Measurements from ENCODE around the gene PPP1R13B.

Gene PPP1R13B

DNA sequence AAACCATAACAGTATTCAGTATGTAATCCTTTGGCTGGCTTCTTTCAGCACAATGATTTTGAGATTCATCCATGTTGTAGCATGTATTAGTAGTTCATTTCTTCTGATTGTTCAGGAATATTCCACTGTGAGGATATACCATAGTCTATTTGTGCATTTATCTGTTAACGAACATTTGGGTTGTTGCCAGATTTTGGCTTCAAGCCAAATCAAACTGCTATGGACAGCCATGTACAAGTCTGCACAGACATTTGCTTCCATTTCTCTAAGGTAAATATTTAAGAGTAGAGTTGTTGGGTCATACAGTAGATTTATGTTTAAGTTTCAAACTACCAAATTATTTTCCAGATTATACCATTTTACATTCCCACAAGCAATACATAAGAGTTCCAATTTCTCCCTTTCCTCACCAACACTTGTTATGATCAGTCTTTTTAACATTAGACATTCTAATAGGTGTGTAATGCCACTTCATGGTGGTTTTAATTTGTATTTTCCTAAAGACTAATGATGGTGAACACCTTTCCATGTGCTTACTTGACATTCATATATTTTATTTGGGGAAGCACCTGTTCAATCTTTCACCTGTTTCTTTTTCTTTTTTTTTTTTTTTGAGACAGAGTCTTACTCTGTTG is 75.2 kb downstream of the PPP1R13B start:
- no peak for FAIRE-seq

DNA sequence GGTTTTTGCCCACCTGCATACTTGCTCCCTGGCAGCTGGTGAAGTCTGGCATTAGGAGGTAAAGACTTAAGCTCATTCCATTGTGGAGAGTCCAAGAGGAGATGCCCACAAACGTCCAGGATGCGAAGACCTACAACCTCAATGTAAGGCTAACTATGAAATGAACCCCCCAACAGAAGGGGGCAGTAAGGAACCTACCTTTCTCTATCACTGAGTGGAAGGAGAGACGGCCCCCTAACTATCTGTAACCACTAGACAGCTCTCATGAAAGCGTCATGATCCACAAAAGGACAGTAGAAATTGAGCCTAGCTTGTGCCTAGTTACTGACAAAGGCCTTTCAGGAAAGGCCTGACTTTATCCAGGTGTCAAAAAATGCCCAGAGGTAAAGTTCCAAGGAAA is 76.5 kb downstream of the PPP1R13B start:
- no peak for FAIRE-seq

DNA sequence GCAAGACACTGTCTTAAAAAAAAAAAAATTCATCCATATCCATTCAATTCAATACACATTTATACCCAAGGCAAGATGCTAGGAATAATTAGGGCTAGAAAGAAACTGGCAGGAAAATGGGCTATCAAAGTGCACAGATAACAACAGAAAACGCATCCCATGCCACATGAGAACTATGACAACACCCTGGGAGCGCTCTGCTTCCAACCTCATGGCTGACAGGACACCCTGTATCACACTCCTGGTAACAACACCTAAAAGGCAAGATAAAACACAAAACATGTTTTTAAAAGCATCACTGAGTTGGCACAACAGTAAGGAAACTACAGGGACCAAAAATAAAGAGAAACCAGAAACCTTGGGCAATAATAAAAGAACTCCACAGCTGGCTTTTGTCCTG is 76.9 kb downstream of the PPP1R13B start:
- no peak for FAIRE-seq

DNA sequence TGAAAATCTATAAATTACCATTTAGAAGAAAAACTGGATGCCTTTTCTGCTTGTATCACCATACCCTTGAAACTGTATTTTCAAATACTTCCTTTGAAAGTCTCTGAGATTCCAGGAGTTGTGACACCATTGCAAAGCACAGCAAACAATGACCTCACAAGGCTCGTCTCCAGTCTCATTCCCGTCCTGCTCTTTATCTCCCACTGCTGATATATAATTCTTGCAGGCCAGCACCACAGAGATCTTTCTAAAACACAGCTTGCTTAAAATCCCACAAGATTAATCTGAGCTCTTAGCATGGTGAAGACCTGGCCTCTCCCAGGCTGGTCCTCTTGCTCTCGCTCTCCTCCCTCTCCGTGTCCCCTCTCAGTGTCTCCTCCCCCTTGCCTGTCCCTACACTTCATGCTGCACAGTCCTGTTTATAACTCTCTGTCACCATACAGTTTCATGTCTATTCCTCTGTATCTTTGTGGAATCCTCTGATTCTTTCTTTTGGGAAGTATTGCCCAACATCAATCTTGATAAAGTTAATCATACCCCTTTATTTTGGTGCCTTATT is 80.0 kb downstream of the PPP1R13B start:
- no peak for FAIRE-seq

DNA sequence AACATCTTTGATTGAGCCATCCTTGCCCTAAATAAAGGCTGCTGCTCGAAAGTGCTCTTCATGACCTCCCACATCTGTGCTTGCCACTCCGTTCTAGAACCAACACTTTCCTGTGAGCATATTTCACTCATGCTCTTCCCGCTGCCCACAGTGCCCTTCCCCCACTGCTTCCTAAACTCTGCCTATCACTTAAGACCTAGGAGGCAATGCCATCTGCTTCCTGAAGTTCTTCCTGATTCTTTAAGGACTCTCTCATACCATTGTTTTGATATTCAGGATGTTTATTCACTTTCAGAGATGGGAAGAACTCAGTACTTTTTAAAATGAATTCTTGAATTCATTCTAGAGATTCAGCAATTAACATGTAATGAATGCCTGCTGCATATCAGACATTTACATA is 81.8 kb downstream of the PPP1R13B start:
- no peak for FAIRE-seq

DNA sequence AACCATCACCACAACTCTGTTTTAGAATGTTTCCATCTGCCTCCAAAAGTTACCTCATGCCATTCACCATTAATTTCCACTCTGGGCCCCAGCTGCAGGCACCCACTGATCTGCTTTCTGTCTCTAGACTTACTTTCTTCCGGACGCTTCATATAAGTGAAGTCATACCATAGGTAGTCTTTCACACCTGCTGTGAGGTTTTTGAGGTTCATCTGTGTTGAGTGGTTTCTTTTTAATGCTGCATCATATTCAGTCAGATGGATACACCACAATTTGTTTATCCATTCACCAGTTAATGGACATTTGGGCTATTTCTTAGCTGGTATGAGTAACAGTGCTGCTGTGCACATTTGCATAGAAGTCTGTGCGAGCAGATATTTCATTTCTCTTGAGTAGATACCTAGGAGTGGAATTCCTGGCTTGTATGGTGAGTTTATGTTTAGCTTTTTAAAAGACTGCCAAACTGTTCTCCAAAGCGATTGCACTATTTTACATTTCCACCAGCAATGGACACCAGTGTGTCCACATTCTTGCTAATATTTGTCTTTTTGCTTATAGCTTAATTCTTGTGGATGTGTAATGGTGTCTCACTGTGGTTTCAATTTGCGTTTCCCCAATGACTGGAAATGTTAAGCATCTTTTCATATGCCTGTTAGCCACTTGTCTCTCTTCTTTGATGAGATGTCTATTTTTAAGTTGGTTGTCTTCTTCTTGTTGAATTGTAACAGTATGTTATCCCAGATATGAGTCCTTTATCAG is 83.5 kb downstream of the PPP1R13B start:
- FAIRE-seq: no peak

DNA sequence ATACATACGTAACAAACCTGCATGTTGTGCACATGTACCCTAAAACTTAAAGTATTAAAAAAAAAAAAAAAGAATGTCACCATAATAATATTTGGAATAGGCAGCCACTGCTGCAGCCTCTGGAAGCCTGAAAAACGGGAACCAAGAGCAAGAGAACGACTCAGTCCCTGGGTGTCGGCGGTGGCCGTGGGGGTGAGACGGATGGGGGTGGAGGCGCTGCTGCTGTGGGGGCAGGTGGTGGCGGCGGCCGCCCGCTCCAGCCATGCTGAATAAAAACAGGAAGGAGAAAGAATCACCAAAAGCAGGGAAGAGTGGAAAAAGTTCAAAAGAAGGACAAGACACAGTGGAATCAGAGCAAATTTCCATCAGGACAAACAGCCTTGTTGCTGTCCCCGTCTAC is 84.8 kb downstream of the PPP1R13B start:
- no peak for FAIRE-seq

DNA sequence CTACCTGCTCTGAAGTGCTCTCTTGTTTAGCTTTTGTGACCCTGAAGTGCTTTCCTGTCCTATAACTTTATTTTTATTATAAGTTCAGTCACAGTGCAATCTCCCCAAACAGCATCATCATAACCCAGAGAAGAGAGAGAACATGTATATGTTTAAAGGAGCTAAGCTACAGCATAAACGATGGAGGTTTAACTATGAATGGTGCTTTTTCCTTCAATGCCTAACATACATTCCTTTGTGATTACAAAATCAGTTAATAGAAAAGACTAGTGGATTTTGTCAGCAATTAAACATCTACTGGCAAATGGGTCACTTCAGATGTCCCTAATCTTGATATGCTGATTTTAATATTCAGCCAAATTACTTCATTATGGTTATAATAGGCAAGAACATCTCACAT is 85.3 kb downstream of the PPP1R13B start:
- no peak for FAIRE-seq

DNA sequence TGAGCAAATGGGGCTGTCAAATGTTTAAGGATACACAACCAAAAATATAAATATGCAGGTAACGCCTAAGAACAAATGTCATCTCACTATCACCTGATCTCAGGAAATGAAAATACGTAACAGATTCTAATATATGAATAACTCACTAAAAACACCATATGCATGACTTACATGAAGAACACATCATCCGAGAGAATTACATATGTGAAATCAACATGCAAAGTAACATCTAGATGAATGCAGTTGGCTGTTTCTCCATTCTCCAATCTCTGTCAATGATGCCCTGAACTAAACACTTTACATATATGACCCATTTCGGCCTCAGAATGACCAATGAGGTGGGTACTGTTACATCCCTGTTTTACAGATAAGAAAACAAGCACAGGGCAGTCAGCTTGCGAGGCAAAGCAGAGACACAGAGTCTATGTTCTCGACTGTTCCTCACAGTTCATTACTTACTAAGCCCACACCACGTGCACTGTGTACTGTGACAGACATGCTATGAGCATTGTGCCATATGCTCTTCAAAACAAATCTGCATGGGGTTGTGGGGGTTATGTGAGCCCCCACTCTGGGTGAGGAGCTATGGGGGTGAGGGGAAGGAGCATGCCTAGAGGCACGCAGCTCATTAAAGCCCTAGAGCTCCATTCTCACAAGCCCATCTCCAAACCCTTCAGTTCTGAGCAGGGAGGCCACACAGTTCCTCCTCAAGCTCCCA is 89.2 kb downstream of the PPP1R13B start:
- FAIRE-seq: no peak

DNA sequence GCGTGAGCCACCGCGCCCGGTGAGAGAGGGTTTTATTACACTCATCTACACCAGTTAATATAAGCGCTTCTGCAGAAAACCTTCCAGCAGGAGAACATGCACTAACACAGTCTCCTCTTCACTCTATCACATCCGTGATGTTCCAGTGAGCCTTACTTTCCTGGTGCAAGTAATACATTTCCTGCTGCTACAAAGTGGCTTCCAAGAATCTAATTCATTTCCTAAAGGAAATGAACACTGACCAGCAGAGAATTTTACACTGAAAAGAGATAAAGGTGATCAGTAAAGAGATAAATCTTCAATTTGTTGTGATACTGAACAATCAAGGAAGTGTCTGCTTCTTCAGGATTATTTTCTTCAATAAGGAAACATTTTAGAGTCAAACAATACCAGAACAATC is 92.3 kb downstream of the PPP1R13B start:
- FAIRE-seq: no peak

DNA sequence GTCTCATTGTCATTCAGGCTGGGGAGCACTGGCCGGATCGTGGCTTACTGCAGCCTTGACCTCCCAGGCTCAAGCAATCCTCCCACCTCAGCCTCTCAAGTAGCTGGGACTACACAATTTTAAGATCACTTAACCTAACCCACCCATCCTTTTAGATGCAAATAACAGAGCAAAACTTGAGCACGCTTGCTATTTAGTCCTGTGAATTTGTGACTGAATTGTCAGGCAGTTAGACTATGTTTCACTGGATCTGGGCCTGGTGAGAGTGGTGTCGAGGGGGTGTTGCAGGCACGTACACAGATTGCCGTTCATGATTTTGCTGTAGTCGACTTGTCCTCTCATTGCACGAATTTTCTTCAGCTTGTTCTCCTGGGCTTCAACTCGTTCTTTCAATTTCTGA is 93.6 kb downstream of the PPP1R13B start:
- FAIRE-seq: no peak

DNA sequence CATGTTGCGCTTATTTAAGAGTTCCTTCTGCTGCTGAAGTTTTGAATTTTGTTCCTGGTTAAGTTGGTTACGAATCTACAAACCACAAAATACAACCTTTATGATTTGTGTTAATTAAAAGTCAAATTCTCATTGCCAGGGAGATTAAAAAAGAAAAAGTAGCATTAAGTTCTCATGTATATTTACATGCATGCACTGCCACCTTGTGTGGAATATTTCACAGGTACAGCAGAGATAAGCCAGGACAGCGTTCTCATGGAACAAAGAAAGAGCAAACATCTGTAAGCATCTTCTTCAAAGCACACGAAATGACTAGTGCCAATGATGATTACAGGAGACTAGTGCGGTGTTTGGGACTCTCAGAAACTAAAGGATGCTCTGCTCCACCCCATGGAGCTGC is 97.5 kb downstream of the PPP1R13B start:
- no peak for FAIRE-seq

DNA sequence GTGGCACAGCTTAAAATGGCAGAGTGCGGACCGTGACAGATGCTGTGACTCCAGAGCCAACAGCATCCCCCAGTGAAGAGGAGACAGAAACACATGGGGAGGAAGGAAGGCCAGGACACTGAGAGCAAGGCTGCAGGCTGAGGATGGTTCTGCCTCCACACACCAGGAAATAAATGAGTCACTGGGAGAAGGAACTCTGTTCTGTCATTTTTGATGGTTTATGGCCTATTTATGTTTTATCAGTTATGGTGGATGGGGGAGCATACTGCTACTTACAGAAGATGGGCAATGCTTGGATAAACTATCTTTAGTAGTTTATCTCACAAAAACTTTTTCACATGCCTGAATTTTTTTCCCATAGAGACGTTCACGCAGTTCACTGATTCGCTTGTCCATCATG is 97.9 kb downstream of the PPP1R13B start:
- FAIRE-seq: no peak

DNA sequence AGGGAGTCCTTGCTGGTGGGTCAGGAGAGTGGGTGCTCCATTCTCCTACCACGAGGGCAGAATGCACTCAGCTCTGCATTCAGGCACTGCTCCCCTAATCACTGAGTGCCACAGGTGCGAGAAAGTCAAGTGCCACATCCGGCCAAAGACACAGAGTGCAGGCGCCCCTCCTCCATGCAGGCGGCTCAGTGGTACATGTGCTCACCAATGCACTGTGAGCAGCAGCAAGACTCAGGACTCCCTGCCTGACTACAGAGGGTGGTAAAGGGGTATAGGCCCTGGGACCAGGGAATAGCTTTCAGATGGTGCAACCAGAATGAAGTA is 98.9 kb downstream of the PPP1R13B start:
- FAIRE-seq: no peak

DNA sequence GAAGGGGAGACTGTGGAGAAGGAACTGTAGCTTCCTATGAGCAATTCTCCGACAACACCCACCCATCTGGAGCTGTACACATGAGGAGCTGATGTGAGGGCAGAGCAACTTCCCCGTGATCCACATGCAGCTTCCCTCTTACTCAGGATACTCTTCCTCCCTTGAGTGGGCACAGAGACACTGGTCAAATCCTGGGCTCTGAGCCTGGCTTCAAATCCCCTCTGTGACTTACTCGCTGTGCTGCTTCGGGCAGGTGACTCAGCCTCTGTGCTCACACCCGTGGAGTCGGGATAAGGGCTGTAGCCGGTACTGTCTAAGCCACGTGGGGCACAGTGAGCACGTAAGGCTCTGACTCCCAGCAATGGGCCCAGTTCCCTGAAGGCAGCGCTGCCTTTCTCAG is 100.7 kb downstream of the PPP1R13B start:
- FAIRE-seq: no peak

DNA sequence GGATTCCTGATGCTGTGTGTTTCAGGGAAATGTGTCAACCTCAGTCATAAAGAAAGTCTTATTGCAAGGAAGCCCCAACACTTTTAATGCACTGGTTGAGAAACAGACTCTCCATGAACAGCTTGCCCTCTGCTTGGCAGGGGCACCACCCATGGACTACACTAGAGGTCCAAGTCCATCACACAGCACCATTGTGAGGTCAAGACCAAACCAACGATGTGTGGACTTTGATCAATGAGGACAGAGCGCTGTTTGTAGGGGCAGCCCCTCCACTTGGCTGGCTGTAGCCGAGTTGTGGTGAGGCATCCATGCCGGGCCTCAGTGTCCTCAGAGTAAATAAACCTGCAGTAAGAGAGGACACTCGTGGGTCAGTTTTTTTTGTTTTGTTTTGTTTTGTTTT is 102.0 kb downstream of the PPP1R13B start:
- FAIRE-seq: no peak

DNA sequence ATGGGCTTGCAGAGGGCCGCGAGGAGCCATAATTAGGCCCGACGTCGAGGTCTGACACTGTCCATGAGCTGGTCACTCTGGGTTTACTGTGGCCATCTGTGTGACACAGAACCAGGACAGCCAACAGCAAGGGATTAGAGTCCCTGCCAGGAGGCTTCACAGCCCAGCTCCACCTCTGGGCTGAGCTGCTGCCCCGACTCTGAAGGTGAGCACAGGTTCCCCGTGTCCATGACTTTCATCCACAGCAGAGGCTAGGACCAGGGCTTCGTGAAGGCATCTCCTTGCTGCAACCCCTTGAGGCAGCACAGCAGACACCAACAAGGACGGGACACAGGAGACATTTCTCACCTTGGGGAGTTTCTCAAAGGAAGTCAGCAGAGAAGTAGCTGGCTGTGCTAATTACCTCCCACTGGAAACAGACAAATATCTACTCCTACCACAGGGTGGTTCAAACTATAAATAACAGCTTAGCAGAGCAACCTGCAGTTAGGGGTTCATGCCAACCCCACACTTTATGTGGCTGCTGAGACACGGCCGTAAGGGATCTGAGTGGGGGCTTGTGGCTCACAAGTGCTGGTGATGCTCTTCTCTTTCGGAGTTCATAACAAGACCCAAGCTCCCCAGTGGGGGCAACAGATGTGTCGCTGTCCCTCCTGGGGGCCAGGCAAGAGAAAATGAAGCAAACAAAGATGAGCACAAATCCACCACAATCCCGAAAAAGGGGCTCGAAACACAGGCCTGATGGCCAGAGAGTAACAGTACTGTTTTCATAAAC is 102.6 kb downstream of the PPP1R13B start:
- no peak for FAIRE-seq

DNA sequence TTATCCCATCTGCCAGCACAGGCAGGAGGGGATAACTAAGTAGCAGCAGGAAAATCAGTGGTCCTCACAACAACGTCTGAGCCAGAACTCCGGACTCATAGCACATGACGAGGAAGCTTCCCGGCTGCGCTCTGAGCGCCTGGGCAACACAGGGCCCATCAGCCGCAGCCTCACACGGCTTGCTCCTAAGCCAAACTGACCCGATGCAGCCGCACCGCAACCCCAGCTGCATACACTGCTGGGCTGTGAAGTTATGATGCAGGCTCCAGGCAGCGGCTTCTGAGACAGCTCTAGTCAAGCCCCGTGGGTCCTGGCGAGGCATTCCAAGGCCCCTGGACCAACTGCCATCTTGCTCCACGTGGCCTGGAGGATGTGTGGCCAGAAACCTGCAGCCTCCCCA is 103.7 kb downstream of the PPP1R13B start:
- FAIRE-seq: no peak

DNA sequence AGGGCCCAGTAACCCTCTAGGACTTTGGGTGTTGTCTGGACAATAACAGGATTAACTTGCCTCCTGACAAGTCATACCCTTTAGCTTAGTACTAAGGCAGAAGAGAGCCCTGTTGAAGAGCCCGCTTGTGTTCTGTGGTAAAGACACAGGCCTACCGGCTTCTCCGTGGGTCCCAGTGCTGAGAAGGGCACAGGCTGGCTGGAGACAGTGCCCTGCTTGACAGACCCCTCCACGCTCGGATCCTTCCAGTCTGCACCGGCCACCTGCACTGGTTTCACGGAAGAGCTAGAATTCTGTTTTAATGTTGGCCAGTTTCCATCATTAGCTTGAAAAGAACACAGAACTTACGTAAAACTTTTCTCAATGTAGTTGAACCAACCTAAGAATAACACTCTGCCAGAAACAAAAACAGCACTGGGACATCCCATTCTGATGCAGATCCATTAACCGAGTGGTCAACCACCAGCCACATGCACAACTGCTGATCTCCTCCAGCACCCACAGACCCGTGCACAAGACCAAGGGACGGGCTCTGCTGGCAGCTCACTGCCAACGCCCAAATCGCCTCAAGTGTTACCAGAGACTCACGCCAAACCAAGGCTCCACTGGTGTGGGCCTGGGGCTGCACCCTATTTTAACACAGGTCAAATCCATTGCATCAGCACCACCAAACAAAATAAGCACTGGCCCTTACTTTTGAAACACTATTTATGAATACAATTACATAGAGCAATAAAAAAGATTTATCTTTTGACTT is 104.7 kb downstream of the PPP1R13B start:
- FAIRE-seq: no peak

DNA sequence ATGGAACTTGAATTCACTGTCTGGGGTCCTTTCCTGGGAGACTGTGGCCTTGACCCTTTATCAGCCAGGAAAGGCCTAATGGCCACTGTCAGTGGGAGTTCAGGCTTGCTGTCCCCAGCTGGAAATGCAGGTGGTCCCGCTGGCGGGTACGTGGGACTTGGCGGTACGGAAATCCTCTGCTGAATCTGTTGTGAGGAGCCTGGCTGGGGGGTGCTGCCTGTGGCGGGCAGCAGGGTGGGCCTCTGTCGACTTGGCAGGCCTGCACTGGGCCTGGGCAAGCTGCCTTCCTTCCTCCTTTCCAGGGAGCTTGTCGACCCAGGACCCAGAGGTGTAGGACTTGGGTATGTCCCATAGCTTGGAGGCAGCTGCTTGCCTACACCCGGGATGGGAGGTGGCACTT is 105.5 kb downstream of the PPP1R13B start:
- no peak for FAIRE-seq

DNA sequence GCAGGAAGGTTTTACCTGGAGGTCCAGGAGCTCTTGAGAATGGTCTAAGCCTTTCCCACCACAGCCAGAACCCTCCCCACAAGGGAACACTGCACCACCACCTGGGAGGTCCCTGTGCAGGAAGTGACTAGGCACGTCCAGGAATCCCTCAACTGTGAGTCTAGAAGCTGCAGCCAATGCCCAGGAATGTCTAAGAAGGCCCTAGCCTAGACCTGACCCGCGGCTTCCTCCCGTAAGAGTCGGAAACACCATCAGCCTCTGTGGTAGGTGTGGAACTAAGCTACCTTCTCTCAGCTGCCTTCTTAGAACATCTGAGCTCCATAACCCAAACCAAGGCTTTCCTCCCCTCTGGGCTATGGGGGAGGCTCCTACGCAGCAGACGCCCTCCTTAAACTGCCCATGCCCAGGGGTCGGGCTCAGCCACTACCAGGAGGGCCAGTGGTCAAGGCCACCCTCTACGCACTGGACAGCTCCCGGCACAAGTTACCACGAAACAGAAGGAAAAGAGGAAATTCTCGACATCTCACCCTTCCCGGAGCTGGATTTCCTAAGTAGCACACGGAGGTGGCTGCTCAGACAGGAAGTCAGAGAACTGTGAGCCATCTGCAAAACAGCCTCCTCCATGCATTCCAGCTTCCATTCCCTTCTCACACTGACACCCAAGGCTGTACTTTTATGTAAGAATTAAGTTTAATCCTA is 106.2 kb downstream of the PPP1R13B start:
- no peak for FAIRE-seq
